A673 (cell line): ENCODE measurements around the gene SNTG2. TPM values are rescaled to one million over a fixed set of nuclear protein-coding genes. Genes with fewer than 3 reads are reported as not detected.
A peak's percentile ranks its signal among the peaks of the same experiment; 100 is the strongest.

Experiments
- BruUV-seq: library from RNA; stranded (reverse); fragments of 400-500 nt; replicated peaks from 2 replicates; lab custom pipeline; 2021; lab: Mats Ljungman, UMichigan
- CTCF ChIA-PET: fragments of 300-600 bp; sonication (Branson Sonifier 250); formaldehyde crosslinking; loops from one replicate; lab custom pipeline; 2022; ENCODE audit warnings: antibody characterized with exemption; lab: Charles Lee
- POLR2A ChIA-PET: fragments of 300-600 bp; sonication (Branson Sonifier 250); formaldehyde crosslinking; loops from one replicate; lab custom pipeline; 2022; ENCODE audit warnings: antibody characterized with exemption; ENCODE audit not compliant: low non-redundant PET; lab: Charles Lee
- DNase-seq: peaks from one replicate; pipeline ENCODE4 v3.0.0-alpha.2; 2015; ENCODE audit warnings: low spot score
- H3K27ac ChIP-seq: fragments of 200-600 bp; sonication (generic); 2 replicates; pipeline ENCODE4 v1.5.1; 2016; ENCODE audit warnings: mixed run types, low read depth, mild to moderate bottlenecking, mixed read lengths, antibody characterized with exemption, low read length; ENCODE audit not compliant: poor library complexity, severe bottlenecking
- H3K27me3 ChIP-seq: fragments of 200-600 bp; sonication (generic); replicated peaks from 2 replicates; pipeline ENCODE4 v1.6.1; 2017; ENCODE audit warnings: mixed run types, low read depth, mild to moderate bottlenecking, mixed read lengths, antibody characterized with exemption, low read length; ENCODE audit not compliant: insufficient read depth, poor library complexity
- H3K36me3 ChIP-seq: fragments of 200-600 bp; sonication (generic); 2 replicates; pipeline ENCODE4 v1.6.1; 2016; ENCODE audit warnings: mixed run types, mild to moderate bottlenecking, mixed read lengths, antibody characterized with exemption, low read length; ENCODE audit not compliant: insufficient read depth, poor library complexity, severe bottlenecking
- H3K4me1 ChIP-seq: fragments of 200-600 bp; sonication (generic); 2 replicates; pipeline ENCODE4 v1.6.1; 2017; ENCODE audit warnings: mixed run types, mild to moderate bottlenecking, mixed read lengths, antibody characterized with exemption, low read length; ENCODE audit not compliant: insufficient read depth, poor library complexity, severe bottlenecking
- H3K4me3 ChIP-seq: fragments of 200-600 bp; sonication (generic); 2 replicates; pipeline ENCODE4 v1.5.1; 2016; ENCODE audit warnings: low read depth, mixed run types, mild to moderate bottlenecking, mixed read lengths, low read length; ENCODE audit not compliant: poor library complexity, severe bottlenecking
- H3K9me3 ChIP-seq: fragments of 200-600 bp; sonication (generic); 2 replicates; pipeline ENCODE4 v1.6.1; 2016; ENCODE audit warnings: mixed run types, low read depth, mild to moderate bottlenecking, mixed read lengths, antibody characterized with exemption, low read length; ENCODE audit not compliant: poor library complexity, severe bottlenecking
- CTCF ChIP-seq: fragments of 300-800, 200-600 bp; sonication (generic); conservative IDR thresholded peaks from 2 replicates; pipeline ENCODE4 v1.5.1; 2017; ENCODE audit warnings: low read depth, mild to moderate bottlenecking, antibody characterized with exemption, low read length, moderate library complexity, mixed read lengths
- EZH2 ChIP-seq: fragments of 200-600 bp; sonication (generic); IDR thresholded peaks from 2 replicates; pipeline ENCODE4 v1.6.1; 2017; ENCODE audit warnings: borderline replicate concordance, low read depth, mild to moderate bottlenecking, mixed read lengths, antibody characterized with exemption, low read length; ENCODE audit not compliant: poor library complexity, severe bottlenecking
- intact Hi-C: fragments of 100-400 bp; cut with micrococcal nuclease; formaldehyde crosslinking; loops from one replicate; pipeline ENCODE4 v1.10.0; 2022; ENCODE audit not compliant: unreplicated experiment
- total RNA-seq: library from RNA; stranded (reverse); gene quantifications from 2 replicates; pipeline ENCODE4 v1.2.3, GENCODE V29; 2021

The SNTG2 gene
- total RNA-seq, 1 experiment from 2014 or later = 3.7 TPM

- TF ChIP-seq EZH2 (no peak), CTCF (no peak)
- Histone ChIP-seq H3K4me3 (peak overlapping the region; percentile 58), H3K36me3 (no peaks in the 10 kb centered on the region), H3K27ac (no peak overlapping the region), H3K4me1 (peaks cover 6% of the 10 kb centered on the region), H3K9me3 (no peaks in the 10 kb centered on the region), H3K27me3 (peaks cover 20% of the 10 kb centered on the region)
- no peak for DNase-seq
- intact Hi-C loops = loop anchor here (5.0 kb wide), 1 partner anchor 126 kb away; no protein-coding TSS in a partner anchor
- BruUV-seq = TSS peak; percentile 35
- CTCF ChIA-PET = interaction anchor here (0.6 kb wide), 1 partner anchor 176 kb away, joined by 5 read pairs; no protein-coding TSS in a partner anchor
- POLR2A ChIA-PET = no interaction called here
Observed at GRCh38 chr2:951224-952006, 766 bp downstream of the SNTG2 start.

- no peak for DNase-seq
- H3K27ac ChIP-seq = no peak overlapping the region
- TF ChIP-seq CTCF (no peak), EZH2 (no peak)
- no peaks in the 10 kb centered on the region for H3K36me3 ChIP-seq
- no peaks in the 10 kb centered on the region for H3K9me3 ChIP-seq
- peaks cover 6% of the 10 kb centered on the region for H3K4me1 ChIP-seq
- ChIA-PET CTCF (interaction anchor here (0.5 kb wide), 1 partner anchor 214 kb away, joined by 3 read pairs; no protein-coding TSS in a partner anchor), POLR2A (no interaction called here)
- peaks cover 20% of the 10 kb centered on the region for H3K27me3 ChIP-seq
- intact Hi-C loops = loop anchor here (5.0 kb wide), 1 partner anchor 124 kb away; no protein-coding TSS in a partner anchor
- no TSS peak for BruUV-seq
- no peak overlapping the region for H3K4me3 ChIP-seq
Observed at GRCh38 chr2:953408-953807, 2.8 kb downstream of the SNTG2 start.

- no TSS peak for BruUV-seq
- TF ChIP-seq EZH2 (no peak), CTCF (peak; percentile 47; the same call in 1 of the 2 replicates)
- POLR2A ChIA-PET = no interaction called here
Observed at GRCh38 chr2:953975-954686, 3.5 kb downstream of the SNTG2 start.

More at GRCh38 chr2:953975-954686, 3.5 kb downstream of the SNTG2 start:
- CTCF ChIA-PET = interaction anchor here (0.6 to 1.2 kb wide), 6 partner anchors 10 to 597 kb away, joined by 3 to 5 read pairs (median 4); no protein-coding TSS in a partner anchor
- H3K27me3 ChIP-seq = peaks cover 19% of the 10 kb centered on the region
- H3K4me1 ChIP-seq = peaks cover 6% of the 10 kb centered on the region
- H3K27ac ChIP-seq = no peak overlapping the region
- intact Hi-C loops = loop anchor here (2.0 to 5.0 kb wide), 3 partner anchors 123 to 593 kb away; no protein-coding TSS in a partner anchor
- no peaks in the 10 kb centered on the region for H3K9me3 ChIP-seq
- H3K36me3 ChIP-seq = no peaks in the 10 kb centered on the region
- H3K4me3 ChIP-seq = no peak overlapping the region
- peak; percentile 29 for DNase-seq
